OCI-LY7 (cell line): Measurements from ENCODE around the gene SBF1. TPM values are rescaled to one million over a fixed set of nuclear protein-coding genes. Genes with fewer than 3 reads are reported as not detected.
A peak's percentile ranks its signal among the peaks of the same experiment; 100 is the strongest.

ENCODE experiments used
- BruUV-seq: library from RNA; stranded (reverse); fragments of 400-500 nt; replicated peaks from 2 replicates; lab custom pipeline; 2021; lab: Mats Ljungman, UMichigan
- CTCF ChIA-PET: fragments of 300-600 bp; sonication (Branson Sonifier 250); formaldehyde crosslinking; loops from one replicate; lab custom pipeline; 2022; ENCODE audit warnings: antibody characterized with exemption; ENCODE audit not compliant: unreplicated experiment; lab: Charles Lee
- POLR2A ChIA-PET: fragments of 300-600 bp; sonication (Branson Sonifier 250); formaldehyde crosslinking; loops from one replicate; lab custom pipeline; 2022; ENCODE audit warnings: antibody characterized with exemption; lab: Charles Lee
- DNase-seq: peaks from one replicate; pipeline ENCODE4 v3.0.0-alpha.2; 2015; ENCODE audit warnings: low spot score
- H2AFZ ChIP-seq: fragments of 200-600 bp; sonication (generic), shearing (Covaris generic); 2 replicates; pipeline ENCODE4 v1.6.1; 2014; ENCODE audit warnings: mild to moderate bottlenecking, antibody characterized with exemption, low read length, moderate library complexity
- H3K27ac ChIP-seq: fragments of 200-600 bp; sonication (generic); 2 replicates; pipeline ENCODE4 v1.5.1; 2014; ENCODE audit warnings: mixed run types, low read depth, mild to moderate bottlenecking, moderate library complexity, low read length, inconsistent platforms; ENCODE audit not compliant: poor library complexity, severe bottlenecking
- H3K36me3 ChIP-seq: fragments of 200-600 bp; sonication (generic); 2 replicates; pipeline ENCODE4 v1.6.1; 2014; ENCODE audit warnings: mild to moderate bottlenecking, antibody characterized with exemption, low read length, moderate library complexity, mixed read lengths; ENCODE audit not compliant: insufficient read depth
- H3K4me1 ChIP-seq: fragments of 200-600 bp; sonication (generic); 2 replicates; pipeline ENCODE4 v1.5.1; 2014; ENCODE audit warnings: mild to moderate bottlenecking, low read length; ENCODE audit not compliant: insufficient read depth, poor library complexity, severe bottlenecking
- H3K4me2 ChIP-seq: fragments of 200-600 bp; sonication (generic); 2 replicates; pipeline ENCODE4 v1.6.1; 2014; ENCODE audit warnings: mild to moderate bottlenecking, low read length
- H3K4me3 ChIP-seq: fragments of 200-600 bp; sonication (generic); 2 replicates; pipeline ENCODE4 v1.5.1; 2014; ENCODE audit warnings: mild to moderate bottlenecking, low read depth, low read length; ENCODE audit not compliant: poor library complexity, severe bottlenecking
- H3K79me2 ChIP-seq: fragments of 200-600 bp; sonication (generic); 2 replicates; pipeline ENCODE4 v1.6.1; 2016; ENCODE audit warnings: low read depth, mild to moderate bottlenecking, low read length, moderate library complexity, mixed read lengths; ENCODE audit not compliant: insufficient read depth
- H3K9me2 ChIP-seq: fragments of 200-600 bp; sonication (generic); 2 replicates; pipeline ENCODE4 v1.6.1; 2016; ENCODE audit warnings: mild to moderate bottlenecking, low read length, mixed read lengths; ENCODE audit not compliant: insufficient read depth
- H3K9me3 ChIP-seq: fragments of 200-600 bp; sonication (generic); 2 replicates; pipeline ENCODE4 v1.6.1; 2014; ENCODE audit warnings: mild to moderate bottlenecking, mixed run types, low read length, mixed read lengths
- H4K20me1 ChIP-seq: fragments of 200-600 bp; sonication (generic); 2 replicates; pipeline ENCODE4 v1.6.1; 2014; ENCODE audit warnings: mild to moderate bottlenecking, antibody characterized with exemption, low read length, moderate library complexity, mixed read lengths; ENCODE audit not compliant: insufficient read depth
- CTCF ChIP-seq: fragments of 200-600 bp; sonication (generic); conservative IDR thresholded peaks from 2 replicates; pipeline ENCODE4 v1.5.1; 2014; ENCODE audit warnings: mild to moderate bottlenecking, antibody characterized with exemption, low read length, moderate library complexity, mixed read lengths
- EZH2phosphoT487 ChIP-seq: fragments of 200-600 bp; sonication (generic); IDR thresholded peaks from 2 replicates; pipeline ENCODE4 v1.6.1; 2018; ENCODE audit warnings: low read depth, borderline replicate concordance, mild to moderate bottlenecking, mixed run types, antibody characterized with exemption, low read length, moderate library complexity, mixed read lengths
- intact Hi-C: fragments of 100-400 bp; cut with micrococcal nuclease; formaldehyde crosslinking; loops from one replicate; pipeline ENCODE4 v1.10.0; 2022; ENCODE audit not compliant: unreplicated experiment
- total RNA-seq, 2 experiments: library from RNA; depleted of rRNA in 1 of 2; stranded (reverse); fragments of >200 nt in 1 of 2; shearing (Covaris generic) in 1 of 2; gene quantifications; 2 replicates each; pipeline ENCODE4 v1.2.3, GENCODE V29; 2014 to 2022

SBF1 gene
- total RNA-seq, 2 experiments from 2014 or later, result 177 to 181 TPM

DNA sequence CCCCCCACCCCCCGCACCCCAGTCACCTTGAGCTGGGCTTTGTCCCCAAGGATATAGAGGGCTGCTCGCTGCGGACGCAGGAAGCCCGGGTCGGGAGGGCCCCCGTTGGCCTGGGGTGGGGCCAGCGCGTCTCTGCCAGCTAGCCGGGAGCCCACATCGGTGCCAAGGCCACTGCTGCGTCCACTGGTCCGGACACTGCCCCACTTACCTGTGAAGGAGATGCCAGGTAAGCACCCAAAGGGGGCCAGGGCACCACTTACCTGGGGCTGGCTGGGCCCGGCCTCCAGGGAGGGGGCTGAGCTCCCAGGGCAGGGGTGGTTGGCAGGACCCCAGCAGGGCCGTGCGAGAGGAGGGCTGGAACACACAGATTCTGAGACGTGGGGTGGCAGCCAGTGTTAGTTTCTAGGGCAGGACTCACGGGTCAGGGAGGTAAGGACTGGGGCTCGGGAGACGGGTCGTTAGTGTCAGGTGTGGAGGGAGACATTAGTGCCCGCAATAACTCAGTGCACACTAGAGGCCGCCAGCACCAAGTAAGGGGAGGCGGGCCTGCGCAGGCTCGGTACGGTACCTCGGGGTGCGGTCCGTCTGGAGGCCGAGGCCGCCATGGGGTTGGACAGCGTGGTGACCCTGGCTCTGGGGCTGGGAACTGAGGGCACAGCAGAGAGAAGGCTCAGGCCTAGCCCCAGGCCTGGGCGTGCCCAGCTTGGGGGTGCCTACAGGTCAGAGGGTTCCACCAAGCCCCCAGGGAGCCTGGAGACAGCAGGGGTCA, 18.2 kb downstream of the SBF1 start:
- H3K9me3 ChIP-seq, result no peaks in the 10 kb centered on the region
- no peak overlapping the region for H2AFZ ChIP-seq
- POLR2A ChIA-PET, result interaction anchor here (0.7 kb wide), 1 partner anchor 52 kb away, joined by 3 read pairs; no protein-coding TSS in a partner anchor
- no peak overlapping the region for H3K4me3 ChIP-seq
- intact Hi-C loops, result no loop called here
- no TSS peak for BruUV-seq
- no peak overlapping the region for H3K4me2 ChIP-seq
- TF ChIP-seq EZH2phosphoT487, result no peak
- peak; percentile 61 for TF ChIP-seq CTCF
- no peak for DNase-seq
- H3K36me3 ChIP-seq, result peaks cover 96% of the 10 kb centered on the region
- no peak overlapping the region for H3K27ac ChIP-seq
- no peaks in the 10 kb centered on the region for H3K4me1 ChIP-seq
- no peaks in the 10 kb centered on the region for H3K79me2 ChIP-seq
- no peaks in the 10 kb centered on the region for H3K9me2 ChIP-seq
- H4K20me1 ChIP-seq, result no peaks in the 10 kb centered on the region
- CTCF ChIA-PET, result no interaction called here

- no peak overlapping the region for H3K27ac ChIP-seq
- H3K79me2 ChIP-seq, result peaks cover 5% of the 10 kb centered on the region; the same call in 1 of the 2 replicates
- no peaks in the 10 kb centered on the region for H3K9me3 ChIP-seq
- CTCF ChIA-PET, result no interaction called here
- BruUV-seq, result no TSS peak
- intact Hi-C loops, result no loop called here
- no peak overlapping the region for H2AFZ ChIP-seq
- H3K4me3 ChIP-seq, result no peak overlapping the region
- POLR2A ChIA-PET, result no interaction called here
- H3K4me1 ChIP-seq, result peaks cover 4% of the 10 kb centered on the region
- H3K4me2 ChIP-seq, result no peak overlapping the region
- no peaks in the 10 kb centered on the region for H4K20me1 ChIP-seq
- H3K36me3 ChIP-seq, result peaks cover 96% of the 10 kb centered on the region
- no peaks in the 10 kb centered on the region for H3K9me2 ChIP-seq
- TF ChIP-seq EZH2phosphoT487 (no peak), CTCF (no peak)
- DNase-seq, result no peak
Observed at GRCh38 chr22:50456026-50456425, 18.8 kb downstream of the SBF1 start.

GRCh38 chr22:50455201-50455600, 19.6 kb downstream of the SBF1 start:
- Histone ChIP-seq H2AFZ (no peak overlapping the region), H3K36me3 (peaks cover 96% of the 10 kb centered on the region), H3K9me2 (no peaks in the 10 kb centered on the region), H4K20me1 (no peaks in the 10 kb centered on the region), H3K4me2 (no peak overlapping the region), H3K9me3 (no peaks in the 10 kb centered on the region), H3K4me1 (peaks cover 10% of the 10 kb centered on the region), H3K79me2 (peaks cover 5% of the 10 kb centered on the region; the same call in 1 of the 2 replicates), H3K4me3 (no peak overlapping the region), H3K27ac (no peak overlapping the region)
- intact Hi-C loops, result no loop called here
- no peak for TF ChIP-seq EZH2phosphoT487
- no peak for TF ChIP-seq CTCF
- no TSS peak for BruUV-seq
- CTCF ChIA-PET, result no interaction called here
- POLR2A ChIA-PET, result no interaction called here
- DNase-seq, result no peak
